ENCODE data around the gene SHC3. TPM values are rescaled to one million over a fixed set of nuclear protein-coding genes. Genes with fewer than 3 reads are reported as not detected.

Gene SHC3
- total and polyA plus RNA-seq, 2 experiments from 2014 or later, result 1.3 to 2.9 TPM

DNA sequence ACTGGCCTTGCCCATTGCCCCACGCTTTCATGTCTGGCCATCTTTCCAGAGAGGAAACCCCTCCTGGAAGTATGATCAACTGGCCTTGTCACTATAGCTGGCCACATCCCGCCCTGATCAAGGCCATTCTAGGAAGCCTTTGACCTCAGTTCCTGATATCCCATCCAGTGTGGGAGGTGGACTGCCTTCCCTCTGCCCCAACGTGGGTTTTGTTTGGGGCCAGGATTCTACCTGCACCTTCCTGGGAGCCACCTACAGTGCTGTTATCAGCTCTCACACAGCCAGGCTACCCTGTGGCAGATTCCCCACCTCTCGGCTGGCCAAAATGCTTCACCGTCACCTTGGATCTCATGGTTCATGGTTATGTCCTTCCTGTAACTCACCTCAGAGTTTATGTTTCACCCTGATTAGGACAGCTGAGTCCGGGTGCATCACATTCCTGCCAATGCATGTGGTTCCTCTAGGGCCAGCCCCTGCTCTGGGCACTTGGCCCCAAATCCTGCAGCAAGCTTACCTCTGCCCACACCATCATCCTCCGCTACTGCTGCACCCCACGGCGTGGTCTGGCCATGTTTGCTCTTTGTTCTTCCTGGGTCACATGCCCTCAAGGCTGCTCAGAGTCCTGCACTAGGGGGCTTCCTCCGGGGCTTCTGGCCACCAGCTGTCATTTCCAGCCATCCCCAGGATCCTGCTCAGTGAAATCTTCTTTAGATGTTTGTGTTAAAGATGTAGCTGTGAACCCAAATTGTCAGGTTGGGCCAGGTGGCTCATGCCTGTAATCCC lies 211.5 kb downstream of the SHC3 start:
- H3K79me2 ChIP-seq (replicated peaks; ENCODE audit: insufficient read depth), result no peaks in the 10 kb centered on the region
- H3K27ac ChIP-seq (ENCODE audit: low read depth), result no peak overlapping the region
- peaks cover 4% of the 10 kb centered on the region for H3K27me3 Mint-ChIP-seq (ENCODE audit: insufficient read depth, low read depth, poor library complexity)
- H2AFZ ChIP-seq, result no peak overlapping the region
- peaks cover 14% of the 10 kb centered on the region for H3K4me1 Mint-ChIP-seq
- no peaks in the 10 kb centered on the region for H3K9me3 Mint-ChIP-seq
- no peak overlapping the region for H3K27ac Mint-ChIP-seq
- no peak for ATAC-seq
- no peak overlapping the region for H3K4me3 Mint-ChIP-seq
- H3K9me2 ChIP-seq (ENCODE audit: insufficient read depth), result peaks cover 5% of the 10 kb centered on the region; the same call in 1 of the 2 replicates
- no peaks in the 10 kb centered on the region for H4K20me1 ChIP-seq (replicated peaks; ENCODE audit: insufficient read depth)
- H3K4me3 ChIP-seq, result no peak overlapping the region
- no peak overlapping the region for H3K4me2 ChIP-seq
- no peaks in the 10 kb centered on the region for H3K36me3 Mint-ChIP-seq (ENCODE audit: low read depth)
- H3K36me3 ChIP-seq (ENCODE audit: insufficient read depth), result no peaks in the 10 kb centered on the region
- H3K27me3 ChIP-seq (ENCODE audit: insufficient read depth), result no peaks in the 10 kb centered on the region
- no peaks in the 10 kb centered on the region for H3K4me1 ChIP-seq (ENCODE audit: insufficient read depth)
- no peak for DNase-seq (ENCODE audit: low spot score)
- no peaks in the 10 kb centered on the region for H3F3A ChIP-seq (replicated peaks; ENCODE audit: low read depth)
- TF ChIP-seq CREB1 (CRISPR knock-in tag; IDR thresholded peaks at IDR 0.05; ENCODE audit: low read depth) (no peak), NANOG (IDR thresholded peaks at IDR 0.05; ENCODE audit: borderline replicate concordance) (no peak)
- TF ChIP-seq, protein P1, sequence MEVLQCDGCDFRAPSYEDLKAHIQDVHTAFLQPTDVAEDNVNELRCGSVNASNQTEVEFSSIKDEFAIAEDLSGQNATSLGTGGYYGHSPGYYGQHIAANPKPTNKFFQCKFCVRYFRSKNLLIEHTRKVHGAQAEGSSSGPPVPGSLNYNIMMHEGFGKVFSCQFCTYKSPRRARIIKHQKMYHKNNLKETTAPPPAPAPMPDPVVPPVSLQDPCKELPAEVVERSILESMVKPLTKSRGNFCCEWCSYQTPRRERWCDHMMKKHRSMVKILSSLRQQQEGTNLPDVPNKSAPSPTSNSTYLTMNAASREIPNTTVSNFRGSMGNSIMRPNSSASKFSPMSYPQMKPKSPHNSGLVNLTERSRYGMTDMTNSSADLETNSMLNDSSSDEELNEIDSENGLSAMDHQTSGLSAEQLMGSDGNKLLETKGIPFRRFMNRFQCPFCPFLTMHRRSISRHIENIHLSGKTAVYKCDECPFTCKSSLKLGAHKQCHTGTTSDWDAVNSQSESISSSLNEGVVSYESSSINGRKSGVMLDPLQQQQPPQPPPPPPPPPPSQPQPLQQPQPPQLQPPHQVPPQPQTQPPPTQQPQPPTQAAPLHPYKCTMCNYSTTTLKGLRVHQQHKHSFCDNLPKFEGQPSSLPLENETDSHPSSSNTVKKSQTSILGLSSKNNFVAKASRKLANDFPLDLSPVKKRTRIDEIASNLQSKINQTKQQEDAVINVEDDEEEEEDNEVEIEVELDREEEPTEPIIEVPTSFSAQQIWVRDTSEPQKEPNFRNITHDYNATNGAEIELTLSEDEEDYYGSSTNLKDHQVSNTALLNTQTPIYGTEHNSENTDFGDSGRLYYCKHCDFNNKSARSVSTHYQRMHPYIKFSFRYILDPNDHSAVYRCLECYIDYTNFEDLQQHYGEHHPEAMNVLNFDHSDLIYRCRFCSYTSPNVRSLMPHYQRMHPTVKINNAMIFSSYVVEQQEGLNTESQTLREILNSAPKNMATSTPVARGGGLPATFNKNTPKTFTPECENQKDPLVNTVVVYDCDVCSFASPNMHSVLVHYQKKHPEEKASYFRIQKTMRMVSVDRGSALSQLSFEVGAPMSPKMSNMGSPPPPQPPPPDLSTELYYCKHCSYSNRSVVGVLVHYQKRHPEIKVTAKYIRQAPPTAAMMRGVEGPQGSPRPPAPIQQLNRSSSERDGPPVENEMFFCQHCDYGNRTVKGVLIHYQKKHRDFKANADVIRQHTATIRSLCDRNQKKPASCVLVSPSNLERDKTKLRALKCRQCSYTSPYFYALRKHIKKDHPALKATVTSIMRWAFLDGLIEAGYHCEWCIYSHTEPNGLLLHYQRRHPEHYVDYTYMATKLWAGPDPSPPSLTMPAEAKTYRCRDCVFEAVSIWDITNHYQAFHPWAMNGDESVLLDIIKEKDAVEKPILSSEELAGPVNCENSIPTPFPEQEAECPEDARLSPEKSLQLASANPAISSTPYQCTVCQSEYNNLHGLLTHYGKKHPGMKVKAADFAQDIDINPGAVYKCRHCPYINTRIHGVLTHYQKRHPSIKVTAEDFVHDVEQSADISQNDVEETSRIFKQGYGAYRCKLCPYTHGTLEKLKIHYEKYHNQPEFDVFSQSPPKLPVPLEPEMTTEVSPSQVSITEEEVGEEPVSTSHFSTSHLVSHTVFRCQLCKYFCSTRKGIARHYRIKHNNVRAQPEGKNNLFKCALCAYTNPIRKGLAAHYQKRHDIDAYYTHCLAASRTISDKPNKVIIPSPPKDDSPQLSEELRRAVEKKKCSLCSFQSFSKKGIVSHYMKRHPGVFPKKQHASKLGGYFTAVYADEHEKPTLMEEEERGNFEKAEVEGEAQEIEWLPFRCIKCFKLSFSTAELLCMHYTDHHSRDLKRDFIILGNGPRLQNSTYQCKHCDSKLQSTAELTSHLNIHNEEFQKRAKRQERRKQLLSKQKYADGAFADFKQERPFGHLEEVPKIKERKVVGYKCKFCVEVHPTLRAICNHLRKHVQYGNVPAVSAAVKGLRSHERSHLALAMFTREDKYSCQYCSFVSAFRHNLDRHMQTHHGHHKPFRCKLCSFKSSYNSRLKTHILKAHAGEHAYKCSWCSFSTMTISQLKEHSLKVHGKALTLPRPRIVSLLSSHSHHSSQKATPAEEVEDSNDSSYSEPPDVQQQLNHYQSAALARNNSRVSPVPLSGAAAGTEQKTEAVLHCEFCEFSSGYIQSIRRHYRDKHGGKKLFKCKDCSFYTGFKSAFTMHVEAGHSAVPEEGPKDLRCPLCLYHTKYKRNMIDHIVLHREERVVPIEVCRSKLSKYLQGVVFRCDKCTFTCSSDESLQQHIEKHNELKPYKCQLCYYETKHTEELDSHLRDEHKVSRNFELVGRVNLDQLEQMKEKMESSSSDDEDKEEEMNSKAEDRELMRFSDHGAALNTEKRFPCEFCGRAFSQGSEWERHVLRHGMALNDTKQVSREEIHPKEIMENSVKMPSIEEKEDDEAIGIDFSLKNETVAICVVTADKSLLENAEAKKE (CRISPR knock-in tag; IDR thresholded peaks at IDR 0.05), result no peak

DNA sequence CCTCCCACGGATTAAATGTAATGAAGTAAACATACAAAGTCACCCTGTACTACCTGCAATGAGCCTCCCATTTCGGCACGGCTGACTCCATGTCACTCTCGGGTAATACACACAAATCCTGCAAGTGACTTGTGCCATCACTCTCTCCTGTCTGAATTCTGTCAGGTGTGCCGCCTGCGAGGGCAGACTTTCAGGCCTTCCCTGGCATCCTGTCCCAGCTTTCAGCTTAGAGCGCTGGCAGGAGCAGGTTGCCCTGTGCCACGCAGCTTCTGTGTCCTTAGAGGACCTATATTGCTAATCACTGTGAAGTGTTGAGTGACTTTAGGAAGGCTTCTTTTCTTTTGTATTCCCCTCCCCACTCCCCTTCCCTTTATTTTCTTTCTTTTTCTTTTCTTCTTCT lies 213.1 kb downstream of the SHC3 start:
- no peak overlapping the region for H3K27ac Mint-ChIP-seq
- no peaks in the 10 kb centered on the region for H3K36me3 Mint-ChIP-seq (ENCODE audit: low read depth)
- peaks cover 3% of the 10 kb centered on the region for H3K27me3 Mint-ChIP-seq (ENCODE audit: insufficient read depth, low read depth, poor library complexity)
- no peaks in the 10 kb centered on the region for H3K4me1 ChIP-seq (ENCODE audit: insufficient read depth)
- no peaks in the 10 kb centered on the region for H3K9me3 Mint-ChIP-seq
- H3K4me3 Mint-ChIP-seq, result no peak overlapping the region
- H3K4me1 Mint-ChIP-seq, result peaks cover 14% of the 10 kb centered on the region
- DNase-seq (ENCODE audit: low spot score) (no peak), ATAC-seq (no peak)
- no peak overlapping the region for H3K27ac ChIP-seq (ENCODE audit: low read depth)
- no peaks in the 10 kb centered on the region for H3K36me3 ChIP-seq (ENCODE audit: insufficient read depth)
- no peaks in the 10 kb centered on the region for H3K79me2 ChIP-seq (replicated peaks; ENCODE audit: insufficient read depth)
- H3K4me2 ChIP-seq, result no peak overlapping the region
- no peaks in the 10 kb centered on the region for H3K27me3 ChIP-seq (ENCODE audit: insufficient read depth)
- H3K4me3 ChIP-seq, result no peak overlapping the region
- no peak overlapping the region for H2AFZ ChIP-seq
- no peaks in the 10 kb centered on the region for H3F3A ChIP-seq (replicated peaks; ENCODE audit: low read depth)
- H4K20me1 ChIP-seq (replicated peaks; ENCODE audit: insufficient read depth), result no peaks in the 10 kb centered on the region
- no peaks in the 10 kb centered on the region for H3K9me2 ChIP-seq (ENCODE audit: insufficient read depth)
- TF ChIP-seq ZNF114 (CRISPR knock-in tag; IDR thresholded peaks at IDR 0.05) (no peak), JUNB (IDR thresholded peaks at IDR 0.05; ENCODE audit: unreplicated experiment) (no peak)
- TF ChIP-seq, protein P1 (CRISPR knock-in tag; IDR thresholded peaks at IDR 0.05), result no peak

Data from GM23338 (cell line).